IPS-18a (cell line): ENCODE measurements around the gene APIP.
"Not testable (repeated sequence)": the region's sequence is repeated elsewhere in the genome, so short reads cannot be mapped to it uniquely, and the experiment has no call there.

Source experiments
- H3K27ac ChIP-seq: one replicate; pipeline ENCODE4 v1.5.1; 2013; ENCODE audit warnings: low read length
- H3K27me3 ChIP-seq: one replicate; pipeline ENCODE4 v1.6.1; 2013; ENCODE audit warnings: mild to moderate bottlenecking, low read length; ENCODE audit not compliant: control insufficient read depth, insufficient read depth
- H3K36me3 ChIP-seq: one replicate; pipeline ENCODE4 v1.6.1; 2013; ENCODE audit warnings: low read depth, low read length; ENCODE audit not compliant: control insufficient read depth
- H3K4me1 ChIP-seq: one replicate; pipeline ENCODE4 v1.6.1; 2013; ENCODE audit warnings: low read depth, low read length; ENCODE audit not compliant: control insufficient read depth
- H3K4me3 ChIP-seq: one replicate; pipeline ENCODE4 v1.5.1; 2013; ENCODE audit warnings: low read length
- H3K9ac ChIP-seq: one replicate; pipeline ENCODE4 v1.6.1; 2013; ENCODE audit warnings: mild to moderate bottlenecking, low read length, moderate library complexity
- H3K9me3 ChIP-seq: one replicate; pipeline ENCODE4 v1.6.1; 2013; ENCODE audit warnings: low read depth, low read length; ENCODE audit not compliant: control insufficient read depth

The APIP gene

DNA sequence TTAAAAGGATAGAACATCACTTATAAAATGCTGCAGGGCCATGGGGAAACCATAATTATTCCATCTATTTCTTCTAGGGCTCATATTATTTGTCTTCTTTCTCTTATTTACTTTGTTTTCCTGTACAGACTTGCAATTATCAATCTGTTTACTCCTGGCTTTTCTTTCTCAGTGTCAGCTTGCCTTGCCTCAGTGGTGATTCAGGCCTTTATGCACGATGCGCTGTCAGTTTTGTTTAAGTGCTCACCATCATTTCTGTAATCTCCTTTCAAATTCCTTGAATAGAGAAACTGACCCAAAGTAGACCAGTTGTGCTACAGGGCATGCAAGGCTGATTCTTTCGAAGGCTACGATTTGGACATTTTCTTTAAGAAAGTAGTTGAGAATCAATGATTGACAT is 5.0 kb upstream of the APIP start:
- Histone ChIP-seq H3K27ac (no peak overlapping the region), H3K9ac (no peak overlapping the region), H3K4me1 (peaks cover 6% of the 10 kb centered on the region), H3K9me3 (no peaks in the 10 kb centered on the region), H3K36me3 (peaks cover 3% of the 10 kb centered on the region), H3K27me3 (no peaks in the 10 kb centered on the region), H3K4me3 (no peak overlapping the region)

DNA sequence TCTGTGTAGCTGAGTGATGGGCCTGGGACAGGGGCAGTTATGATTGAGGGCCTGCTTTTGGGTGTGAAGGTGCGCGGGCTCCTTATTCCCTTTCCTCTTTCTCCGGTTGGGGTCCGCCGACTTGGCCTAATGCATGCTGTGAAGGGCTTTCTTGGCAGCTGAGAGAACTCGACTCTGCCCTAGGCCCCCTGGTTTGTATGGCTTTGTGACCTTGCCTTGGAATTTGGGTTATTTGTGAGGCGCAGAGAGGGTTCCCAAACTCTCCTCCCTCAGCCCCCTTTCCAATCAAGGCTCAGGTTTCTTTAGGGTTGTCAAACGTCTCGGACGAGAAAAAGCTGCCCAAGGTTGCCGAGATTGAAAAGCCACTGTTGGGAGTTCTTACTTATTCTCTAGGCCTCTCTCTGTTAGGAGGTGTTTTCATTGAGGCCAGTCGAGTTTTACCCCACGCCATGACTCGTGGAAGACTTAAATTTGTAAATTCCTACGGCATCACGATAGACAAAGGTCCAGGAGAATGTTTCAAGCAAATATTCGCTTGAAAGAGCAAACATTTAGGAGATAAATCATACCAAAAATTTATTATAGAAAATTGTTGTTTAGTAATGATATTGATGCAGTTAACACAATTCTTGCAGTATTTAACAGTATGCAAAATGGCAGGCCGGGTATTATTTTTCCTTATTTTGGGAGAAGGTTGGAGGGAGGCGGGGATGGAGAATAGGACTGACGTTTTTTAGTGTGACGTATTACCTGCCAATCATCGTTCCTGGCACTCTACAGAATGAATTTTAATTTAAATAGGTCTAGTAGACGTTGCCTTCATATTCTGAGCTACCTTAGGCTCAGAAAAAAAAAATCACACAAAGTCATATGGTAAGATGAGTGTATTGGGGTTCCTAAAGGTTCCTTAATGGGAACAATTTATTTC is 928 bp upstream of the APIP start:
- H3K4me3 ChIP-seq, result peak overlapping the region; percentile 93

DNA sequence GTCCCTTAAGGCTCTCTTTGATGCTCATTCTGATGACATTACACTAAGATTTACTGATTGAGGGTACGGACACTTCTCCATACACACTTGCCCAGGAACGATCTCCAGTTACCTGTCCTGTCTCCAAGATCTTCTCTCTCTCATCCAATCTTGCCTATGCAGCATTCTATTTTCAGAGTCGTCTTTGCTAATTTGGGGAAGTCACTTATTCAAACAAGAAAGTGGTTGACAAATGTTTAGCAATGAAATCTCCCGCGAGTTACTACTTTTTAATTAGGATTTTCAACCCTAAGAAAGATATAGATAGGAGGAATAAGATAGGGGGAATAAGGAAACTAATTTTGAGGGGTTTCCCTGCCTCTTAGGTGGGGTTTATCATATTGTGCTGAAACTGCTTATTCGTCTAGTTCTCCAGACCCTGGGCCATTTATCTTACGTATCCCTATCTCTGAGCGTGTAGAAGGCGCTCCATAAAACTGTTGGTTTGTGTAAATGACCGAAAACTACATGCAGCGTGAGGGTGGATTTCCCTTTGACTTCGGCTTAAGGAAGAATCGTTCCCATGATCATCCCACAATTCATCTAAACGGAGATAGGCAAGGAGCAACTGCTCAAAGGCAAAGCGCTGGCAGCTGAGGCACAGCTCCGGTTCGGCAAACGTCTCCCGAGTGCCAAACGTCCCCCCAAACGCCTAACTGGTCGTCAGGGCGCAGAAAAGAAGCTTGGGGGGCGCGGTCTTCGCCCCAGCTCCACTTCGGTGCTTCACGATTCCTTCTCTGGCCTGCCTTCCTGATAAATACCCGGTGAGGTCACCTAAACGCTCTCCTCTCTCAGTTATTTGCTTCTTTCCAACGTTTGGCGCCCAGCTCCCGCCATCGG is 804 bp downstream of the APIP start:
- Histone ChIP-seq H3K9ac (peak overlapping the region; percentile 94), H3K27ac (peak overlapping the region; percentile 80), H3K36me3 (no peaks in the 10 kb centered on the region), H3K4me1 (peaks cover 11% of the 10 kb centered on the region), H3K27me3 (no peaks in the 10 kb centered on the region), H3K4me3 (peak overlapping the region; percentile 93), H3K9me3 (no peaks in the 10 kb centered on the region)

More for the DNA sequence above, 928 bp upstream of the APIP start:
- Histone ChIP-seq H3K27me3 (no peaks in the 10 kb centered on the region), H3K4me1 (peaks cover 11% of the 10 kb centered on the region), H3K27ac (peak overlapping the region; percentile 91), H3K9me3 (no peaks in the 10 kb centered on the region), H3K36me3 (peaks cover 3% of the 10 kb centered on the region), H3K9ac (peak overlapping the region; percentile 89)

DNA sequence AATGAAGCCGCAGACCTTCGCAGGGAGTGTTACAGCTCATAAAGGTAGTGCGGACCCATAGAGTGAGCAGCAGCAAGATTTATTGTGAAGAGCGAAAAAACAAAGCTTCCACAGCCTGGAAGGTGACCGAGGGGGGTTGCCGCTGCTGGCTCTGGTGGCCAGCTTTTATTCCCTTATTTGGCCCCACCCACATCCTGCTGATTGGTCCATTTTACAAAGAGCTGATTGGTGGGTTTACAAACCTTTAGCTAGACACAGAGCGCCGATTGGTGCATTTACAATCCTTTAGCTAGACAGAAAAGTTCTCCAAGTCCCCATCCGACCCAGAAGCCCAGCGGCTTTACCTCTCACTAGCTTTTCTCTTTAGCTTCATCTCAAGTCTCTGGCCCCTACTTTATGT is 2.6 kb downstream of the APIP start:
- H3K27me3 ChIP-seq, H3K9me3 ChIP-seq, H3K9ac ChIP-seq, H3K27ac ChIP-seq, H3K4me3 ChIP-seq, H3K36me3 ChIP-seq: not testable (repeated sequence)
- H3K4me1 ChIP-seq, result peaks cover 14% of the 10 kb centered on the region

DNA sequence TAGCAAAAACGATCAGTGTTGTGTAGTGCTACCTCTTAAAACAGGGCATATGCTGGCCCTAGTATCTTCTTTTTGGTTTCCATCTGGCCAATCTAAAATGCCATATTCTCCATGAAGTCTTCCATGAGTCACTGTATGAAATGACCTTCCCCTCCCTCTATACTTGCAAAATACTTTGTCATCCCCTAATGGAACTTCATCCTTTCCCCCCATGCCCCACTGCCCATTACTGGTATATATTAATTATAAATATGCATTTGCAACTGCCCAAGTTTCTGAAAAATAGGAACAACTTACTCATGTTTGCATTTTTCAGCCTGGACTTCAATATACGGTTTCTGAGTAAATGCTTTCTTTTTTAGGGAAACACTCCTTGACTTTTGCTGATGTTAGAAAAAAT is 4.5 kb downstream of the APIP start:
- H3K4me1 ChIP-seq, result peaks cover 24% of the 10 kb centered on the region
- no peaks in the 10 kb centered on the region for H3K36me3 ChIP-seq
- H3K9ac ChIP-seq, result no peak overlapping the region
- H3K9me3 ChIP-seq, result no peaks in the 10 kb centered on the region
- H3K27me3 ChIP-seq, result no peaks in the 10 kb centered on the region
- no peak overlapping the region for H3K27ac ChIP-seq
- H3K4me3 ChIP-seq, result no peak overlapping the region

DNA sequence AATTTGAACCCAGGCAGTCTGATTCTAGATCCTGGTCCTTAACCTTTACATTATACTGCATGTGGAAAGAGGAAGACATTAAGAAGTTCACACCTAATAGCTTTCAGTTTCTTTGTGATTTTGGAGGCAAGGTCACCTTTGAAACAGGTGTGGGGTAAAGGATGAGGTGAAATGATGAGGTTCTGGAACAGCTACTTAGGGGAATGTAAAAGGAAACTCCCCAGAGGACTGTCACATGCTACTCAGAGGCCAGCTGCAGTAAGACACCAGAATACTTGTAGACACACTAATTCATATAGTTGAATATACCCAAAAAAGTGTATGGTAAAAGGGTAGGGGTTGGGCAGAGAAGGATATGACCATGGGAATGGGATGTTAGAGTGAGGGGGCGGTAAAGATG is 5.4 kb downstream of the APIP start:
- H3K4me1 ChIP-seq, result peaks cover 24% of the 10 kb centered on the region
- no peak overlapping the region for H3K27ac ChIP-seq
- no peak overlapping the region for H3K4me3 ChIP-seq
- H3K27me3 ChIP-seq, result no peaks in the 10 kb centered on the region
- no peaks in the 10 kb centered on the region for H3K36me3 ChIP-seq
- no peak overlapping the region for H3K9ac ChIP-seq
- no peaks in the 10 kb centered on the region for H3K9me3 ChIP-seq

DNA sequence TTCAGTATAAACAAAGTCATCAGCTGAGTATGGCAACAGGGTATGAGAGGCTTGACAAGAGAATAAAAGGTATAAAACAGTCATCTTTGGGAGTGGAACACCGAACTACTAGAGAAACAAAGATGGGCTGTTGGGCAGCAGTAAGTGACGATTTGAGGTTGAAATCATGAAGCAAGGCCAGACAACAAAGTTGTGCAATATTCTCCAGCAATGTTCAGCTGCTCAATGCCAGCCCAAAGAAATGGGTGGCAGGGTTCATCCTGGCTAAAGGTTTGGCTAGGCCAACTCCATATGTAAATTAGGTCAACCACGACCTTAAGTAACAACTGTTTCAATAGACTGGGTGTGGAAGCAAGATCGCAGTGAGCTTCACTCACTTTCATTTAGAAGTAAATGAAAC is 6.2 kb downstream of the APIP start:
- H3K9me3 ChIP-seq, result no peaks in the 10 kb centered on the region
- H3K36me3 ChIP-seq, result no peaks in the 10 kb centered on the region
- H3K27ac ChIP-seq, result no peak overlapping the region
- H3K4me1 ChIP-seq, result peaks cover 19% of the 10 kb centered on the region
- no peaks in the 10 kb centered on the region for H3K27me3 ChIP-seq
- H3K4me3 ChIP-seq, result no peak overlapping the region
- no peak overlapping the region for H3K9ac ChIP-seq

DNA sequence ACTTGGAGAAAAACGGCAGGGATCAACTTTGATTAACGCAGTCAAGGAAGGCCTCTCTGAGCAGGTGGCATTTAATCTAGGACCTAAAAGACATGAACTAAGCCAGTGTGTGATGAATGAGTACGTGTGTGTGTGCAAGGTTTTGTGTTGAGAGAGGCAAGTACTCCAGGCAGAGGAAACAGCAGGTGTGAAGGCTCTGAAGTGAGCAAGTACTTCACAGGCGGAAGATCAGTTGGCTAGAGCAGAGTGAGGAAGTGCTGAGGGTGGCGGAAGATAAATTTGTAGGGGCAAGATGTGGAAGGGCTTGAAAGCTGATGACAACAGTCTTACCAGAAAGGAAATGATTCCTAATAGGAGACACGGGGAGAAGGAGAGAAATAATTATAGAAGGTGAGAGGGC is 6.8 kb downstream of the APIP start:
- Histone ChIP-seq H3K27ac (no peak overlapping the region), H3K36me3 (no peaks in the 10 kb centered on the region), H3K9ac (no peak overlapping the region)

DNA sequence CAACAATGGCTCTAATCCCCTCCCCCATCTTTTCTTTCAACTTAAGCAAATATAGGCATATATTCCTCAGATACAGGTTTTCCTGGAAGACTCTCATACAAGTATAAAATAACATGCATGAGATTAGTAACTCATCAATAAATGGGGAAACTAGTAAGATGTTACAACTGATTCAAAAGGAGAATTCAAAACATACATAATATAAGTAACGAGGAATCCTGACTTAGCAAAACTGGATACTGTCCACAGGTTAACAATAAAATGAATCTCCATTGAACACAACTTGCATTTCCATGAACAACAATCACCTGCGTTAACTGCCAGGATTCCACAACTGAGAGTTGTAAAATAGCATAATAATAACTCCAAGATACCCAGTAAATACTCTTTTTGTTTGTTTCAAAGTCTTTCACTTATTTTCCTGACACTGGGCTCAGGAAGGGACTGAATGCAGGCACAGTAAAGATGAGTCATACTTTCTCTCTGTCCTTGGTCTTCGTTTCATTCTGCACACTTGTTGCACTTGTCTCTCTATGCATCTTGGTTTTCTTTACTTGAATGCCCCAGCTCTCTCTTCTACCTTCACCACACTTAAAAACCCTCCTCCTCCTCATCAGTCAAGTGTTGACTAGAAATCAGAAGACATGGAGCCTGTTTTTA is 8.1 kb downstream of the APIP start:
- no peaks in the 10 kb centered on the region for H3K27me3 ChIP-seq
- no peaks in the 10 kb centered on the region for H3K36me3 ChIP-seq
- H3K27ac ChIP-seq, result no peak overlapping the region
- peaks cover 19% of the 10 kb centered on the region for H3K4me1 ChIP-seq
- no peak overlapping the region for H3K4me3 ChIP-seq
- H3K9me3 ChIP-seq, result no peaks in the 10 kb centered on the region
- no peak overlapping the region for H3K9ac ChIP-seq

More for the DNA sequence above, 6.8 kb downstream of the APIP start:
- no peak overlapping the region for H3K4me3 ChIP-seq
- H3K27me3 ChIP-seq, result no peaks in the 10 kb centered on the region
- H3K4me1 ChIP-seq, result peaks cover 19% of the 10 kb centered on the region
- H3K9me3 ChIP-seq, result no peaks in the 10 kb centered on the region

DNA sequence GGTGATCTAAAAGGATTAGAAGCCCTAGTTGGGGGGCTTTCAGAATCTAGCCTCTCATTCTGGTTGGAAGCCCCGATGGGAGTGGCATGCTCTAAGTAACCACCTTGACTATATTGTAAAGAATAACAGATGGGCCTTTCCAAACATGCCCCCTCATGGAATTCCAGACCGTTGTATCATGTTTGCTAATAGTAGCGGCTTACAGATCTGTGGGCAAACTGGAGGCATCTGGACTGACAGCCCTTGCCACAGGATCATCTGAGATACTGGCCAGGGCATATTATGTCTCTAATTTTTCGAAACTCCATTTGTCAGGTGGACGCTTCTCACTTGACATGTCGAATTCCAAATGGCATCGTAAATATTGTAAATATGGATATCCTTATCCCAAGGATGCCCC is 10.5 kb downstream of the APIP start:
- H3K27ac ChIP-seq, result no peak overlapping the region
- H3K9me3 ChIP-seq, result peaks cover 5% of the 10 kb centered on the region
- H3K4me3 ChIP-seq, result no peak overlapping the region
- H3K36me3 ChIP-seq, result no peaks in the 10 kb centered on the region
- no peaks in the 10 kb centered on the region for H3K27me3 ChIP-seq
- peaks cover 19% of the 10 kb centered on the region for H3K4me1 ChIP-seq
- H3K9ac ChIP-seq, result no peak overlapping the region

DNA sequence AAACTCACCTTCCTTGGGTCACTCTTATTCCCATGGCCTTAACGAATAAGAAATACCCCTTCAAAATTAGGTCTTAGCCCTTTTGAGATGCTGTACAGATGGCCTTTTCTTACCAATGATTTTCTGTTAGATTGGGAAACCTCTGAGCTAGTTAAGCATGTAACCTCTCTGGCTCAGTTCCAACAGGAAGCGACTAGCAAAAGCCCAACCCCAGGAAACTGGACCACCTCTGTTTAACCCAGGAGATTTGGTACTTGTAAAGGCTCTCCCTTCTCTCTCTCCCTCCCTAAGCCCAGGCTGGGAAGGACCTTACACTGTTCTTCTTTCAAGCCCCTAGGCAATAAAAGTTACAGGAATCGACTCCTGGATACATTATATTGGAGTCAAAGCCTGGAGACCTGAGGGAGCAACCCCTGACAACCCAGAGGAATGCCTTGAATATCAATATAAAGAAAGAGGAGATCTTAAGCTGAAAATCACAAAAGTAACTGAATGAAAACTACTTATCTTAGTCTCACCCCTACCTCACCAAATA is 11.7 kb downstream of the APIP start:
- H3K36me3 ChIP-seq, result peaks cover 4% of the 10 kb centered on the region

More for the DNA sequence above, 11.7 kb downstream of the APIP start:
- no peak overlapping the region for H3K4me3 ChIP-seq
- no peak overlapping the region for H3K27ac ChIP-seq
- no peak overlapping the region for H3K9ac ChIP-seq
- H3K4me1 ChIP-seq, result peaks cover 19% of the 10 kb centered on the region
- no peaks in the 10 kb centered on the region for H3K27me3 ChIP-seq
- peaks cover 16% of the 10 kb centered on the region for H3K9me3 ChIP-seq
